ENCODE data around the gene TANGO2. TPM values are rescaled to one million over a fixed set of nuclear protein-coding genes. Genes with fewer than 3 reads are reported as not detected.

Gene TANGO2
- total RNA-seq, 1 experiment from 2014 or later: 14.6 TPM

DNA sequence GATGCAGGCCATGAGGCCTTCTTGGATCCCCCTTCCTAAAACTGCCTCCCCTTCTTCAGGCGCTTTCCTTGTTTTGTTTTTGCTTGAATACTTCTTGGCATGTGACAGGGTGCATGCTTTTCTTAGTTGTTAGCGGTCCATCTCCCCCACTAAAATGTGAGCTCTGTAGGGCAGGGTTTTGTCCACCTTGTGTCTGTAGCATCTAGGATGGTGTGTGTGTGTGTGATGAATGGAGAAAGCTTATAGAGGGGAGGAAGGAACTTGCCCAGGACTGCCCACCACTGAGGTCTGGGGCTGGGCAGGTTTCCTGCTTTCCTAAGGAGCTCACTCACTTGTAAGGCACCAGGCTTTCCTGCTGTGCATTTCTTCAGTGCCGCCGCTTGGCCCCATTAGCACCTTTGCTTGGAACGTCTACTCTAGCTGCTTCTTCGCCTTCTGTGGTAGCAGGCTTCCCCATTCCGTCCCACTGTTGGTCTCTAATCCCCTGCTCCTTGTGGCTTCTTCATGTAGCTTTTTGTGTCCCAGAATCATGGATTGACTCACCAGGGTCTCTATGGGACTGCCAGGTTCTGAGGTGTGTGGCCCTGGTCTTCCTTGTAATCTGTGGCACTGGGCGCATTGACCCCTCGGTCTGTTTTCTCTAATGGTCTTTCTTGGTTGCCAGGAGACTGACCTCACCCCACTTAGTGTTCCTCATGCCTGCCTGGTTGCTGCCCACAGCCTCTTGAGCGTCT is 62.4 kb downstream of the TANGO2 start:
- DNase-seq: no peak
- H3K4me1 ChIP-seq (ENCODE audit: insufficient read depth, low read length): peaks cover 2% of the 10 kb centered on the region; the same call in 1 of the 2 replicates

More for the DNA sequence above, 62.4 kb downstream of the TANGO2 start:
- Histone ChIP-seq H3K23ac (ENCODE audit: insufficient read length, low read depth, low read length) (no peak overlapping the region), H4K8ac (replicated peaks; ENCODE audit: insufficient read length, low read depth, low read length) (no peak overlapping the region), H2BK20ac (ENCODE audit: low read depth, low read length, poor library complexity, severe bottlenecking) (no peak overlapping the region), H3K56ac (ENCODE audit: insufficient read length, low read depth, low read length) (no peak overlapping the region), H3K4ac (ENCODE audit: low read depth, low read length) (no peak overlapping the region), H3K23me2 (ENCODE audit: insufficient read length, low read depth, low read length, poor library complexity, severe bottlenecking) (peaks cover 8% of the 10 kb centered on the region), H3T11ph (ENCODE audit: low read length) (no peak overlapping the region), H2BK5ac (ENCODE audit: insufficient read length, low read length) (no peak overlapping the region), H2BK120ac (ENCODE audit: low read depth, low read length, poor library complexity, severe bottlenecking) (no peak overlapping the region), H4K20me1 (ENCODE audit: control insufficient read depth, insufficient read depth, insufficient read length) (peaks cover 6% of the 10 kb centered on the region), H2BK12ac (ENCODE audit: insufficient read length, low read depth, low read length) (no peak overlapping the region), H4K91ac (ENCODE audit: insufficient read length, low read depth, low read length) (no peak overlapping the region), H3K79me2 (ENCODE audit: insufficient read depth, low read length) (peaks cover 35% of the 10 kb centered on the region), H2AFZ (ENCODE audit: low read length) (no peak overlapping the region), H4K5ac (ENCODE audit: insufficient read length, low read depth, low read length) (no peak overlapping the region), H3K27ac (ENCODE audit: insufficient read length, low read depth, low read length) (no peak overlapping the region), H3K14ac (ENCODE audit: insufficient read depth, low read length) (no peak overlapping the region), H2BK15ac (ENCODE audit: low read depth, low read length) (no peak overlapping the region), H2AK5ac (ENCODE audit: insufficient read length, low read length) (no peak overlapping the region), H3K27me3 (ENCODE audit: insufficient read depth, low read length) (no peaks in the 10 kb centered on the region), H3K9me3 (ENCODE audit: control insufficient read depth, low read depth, low read length) (no peaks in the 10 kb centered on the region), H3K18ac (ENCODE audit: insufficient read length, low read depth, low read length) (no peak overlapping the region), H3K9ac (ENCODE audit: extremely low read depth, insufficient read length, low read length) (no peak overlapping the region), H3K4me2 (ENCODE audit: insufficient read depth, insufficient read length, low read length) (no peak overlapping the region), H3K79me1 (ENCODE audit: insufficient read depth, low read depth, low read length, poor library complexity, severe bottlenecking) (peaks cover 22% of the 10 kb centered on the region)
- TF ChIP-seq, protein P1, sequence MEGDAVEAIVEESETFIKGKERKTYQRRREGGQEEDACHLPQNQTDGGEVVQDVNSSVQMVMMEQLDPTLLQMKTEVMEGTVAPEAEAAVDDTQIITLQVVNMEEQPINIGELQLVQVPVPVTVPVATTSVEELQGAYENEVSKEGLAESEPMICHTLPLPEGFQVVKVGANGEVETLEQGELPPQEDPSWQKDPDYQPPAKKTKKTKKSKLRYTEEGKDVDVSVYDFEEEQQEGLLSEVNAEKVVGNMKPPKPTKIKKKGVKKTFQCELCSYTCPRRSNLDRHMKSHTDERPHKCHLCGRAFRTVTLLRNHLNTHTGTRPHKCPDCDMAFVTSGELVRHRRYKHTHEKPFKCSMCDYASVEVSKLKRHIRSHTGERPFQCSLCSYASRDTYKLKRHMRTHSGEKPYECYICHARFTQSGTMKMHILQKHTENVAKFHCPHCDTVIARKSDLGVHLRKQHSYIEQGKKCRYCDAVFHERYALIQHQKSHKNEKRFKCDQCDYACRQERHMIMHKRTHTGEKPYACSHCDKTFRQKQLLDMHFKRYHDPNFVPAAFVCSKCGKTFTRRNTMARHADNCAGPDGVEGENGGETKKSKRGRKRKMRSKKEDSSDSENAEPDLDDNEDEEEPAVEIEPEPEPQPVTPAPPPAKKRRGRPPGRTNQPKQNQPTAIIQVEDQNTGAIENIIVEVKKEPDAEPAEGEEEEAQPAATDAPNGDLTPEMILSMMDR (conservative IDR thresholded peaks at IDR 0.05): no peak
- peak overlapping the region; percentile 21 to 89 (median 77); a peak in 4 of 7 replicates for H3K27ac Mint-ChIP-seq
- no CpG with 5 or more reads among the region's 10 CpGs for WGBS (ENCODE audit: extremely low coverage, insufficient read length, low lambda C conversion rate)
- no peaks in the 10 kb centered on the region for H3K9me3 Mint-ChIP-seq
- no peaks in the 10 kb centered on the region for H3K27me3 Mint-ChIP-seq (ENCODE audit: low read depth)
- H3K4me1 Mint-ChIP-seq: peaks cover 37 to 50% of the 10 kb centered on the region in 2 experiments
- peak overlapping the region; percentile 1 to 33; a peak in 2 of 5 replicates for H3K4me3 Mint-ChIP-seq
- peaks cover 29 to 56% (median 45%) of the 10 kb centered on the region in 3 experiments; a peak in 6 of 7 replicates for H3K36me3 Mint-ChIP-seq (ENCODE audit: insufficient read depth in 1 of 3, low read depth in 3 of 3)
